NCI-H1417 (cell line): ENCODE results near the gene ST7.
A peak's percentile ranks its signal among the peaks of the same experiment; 100 is the strongest.

Experiments
- DNase-seq, 3 experiments: peaks; one replicate each; lab custom pipeline; 2025; lab: John Stamatoyannopoulos, UW

Gene ST7

DNA sequence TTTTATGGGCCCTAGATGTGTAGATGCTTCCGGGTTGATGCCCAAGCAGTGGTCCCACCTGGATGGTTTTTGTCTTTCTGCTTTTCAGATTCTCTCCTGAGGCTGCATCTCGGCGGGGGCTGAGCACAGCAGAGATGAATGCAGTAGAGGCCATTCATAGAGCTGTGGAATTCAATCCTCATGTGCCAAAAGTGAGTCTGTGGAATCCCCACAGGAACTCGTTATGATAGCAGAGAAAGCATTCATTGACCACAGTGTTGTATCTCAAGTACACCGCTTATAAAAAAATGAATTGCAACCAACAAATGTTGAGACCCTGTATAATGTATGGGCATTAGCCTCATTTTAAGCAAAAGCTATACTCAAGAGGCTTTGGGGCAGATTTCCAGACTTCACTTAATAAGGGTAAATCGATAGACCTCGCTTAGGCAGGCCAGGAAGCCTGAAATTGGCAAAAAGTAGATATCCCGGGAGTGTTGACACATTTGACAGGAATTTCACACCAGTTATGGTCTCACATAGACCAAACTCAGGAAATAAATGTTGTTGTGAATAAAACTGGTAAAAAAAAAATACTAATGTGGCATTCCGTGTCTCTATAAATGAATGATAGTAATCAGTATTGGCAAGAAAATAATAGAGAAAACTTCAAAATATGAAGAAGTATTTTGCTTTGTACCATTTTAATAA lies 237.6 kb downstream of the ST7 start:
- no peak for DNase-seq

GRCh38 chr7:117192108-117192507 lies 238.8 kb downstream of the ST7 start:
- DNase-seq, result no peak

- no peak for DNase-seq
Measured at GRCh38 chr7:117193564-117193963, 240.3 kb downstream of the ST7 start.

DNA sequence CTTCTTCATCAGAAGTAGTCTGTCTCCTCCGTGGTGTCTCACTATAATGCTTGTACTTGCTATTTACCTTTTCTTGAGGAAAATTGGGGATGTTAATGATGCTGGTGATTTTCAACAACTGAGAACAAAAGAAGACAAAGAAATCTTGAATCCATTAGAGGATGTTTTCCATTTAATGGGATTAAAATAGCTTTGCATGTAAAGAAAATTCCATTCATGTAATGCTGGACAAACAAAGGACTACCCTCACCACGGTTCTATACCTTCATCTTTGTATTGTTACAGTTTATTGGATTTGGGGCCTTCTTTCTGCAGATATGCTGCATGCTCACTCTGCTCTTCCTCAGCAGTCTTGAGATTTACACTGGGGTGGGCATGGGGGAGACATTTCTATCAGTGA lies 241.1 kb downstream of the ST7 start:
- no peak for DNase-seq

DNA sequence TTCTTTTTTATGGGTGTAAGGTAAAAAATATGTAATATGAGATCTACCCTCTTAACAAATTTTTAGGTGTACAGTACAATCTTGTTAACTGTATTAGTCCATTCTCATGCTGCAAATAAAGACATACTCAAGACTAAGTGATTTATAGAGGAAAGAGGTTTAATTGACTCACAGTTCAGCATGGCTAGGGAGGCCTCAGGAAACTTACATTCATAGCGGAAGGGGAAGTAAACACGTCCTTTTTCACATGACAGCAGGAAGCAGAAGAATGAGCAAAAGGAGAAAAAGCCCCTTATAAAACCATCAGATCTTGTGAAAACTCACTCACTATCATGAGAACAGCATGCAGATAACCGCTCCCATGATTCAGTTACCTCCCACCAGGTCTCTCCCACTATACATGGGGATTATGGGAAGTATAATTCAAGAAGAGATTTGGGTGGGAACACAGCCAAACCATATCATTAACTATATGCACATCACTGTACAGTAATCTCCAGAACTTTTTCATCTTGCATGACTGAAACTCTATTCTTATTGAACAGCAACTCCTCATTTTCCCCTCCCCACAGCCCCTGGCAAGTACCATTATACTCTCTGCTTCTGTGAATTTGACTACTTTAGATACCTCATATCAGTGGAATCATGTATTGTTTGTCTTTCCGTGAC lies 242.2 kb downstream of the ST7 start:
- no peak for DNase-seq

DNA sequence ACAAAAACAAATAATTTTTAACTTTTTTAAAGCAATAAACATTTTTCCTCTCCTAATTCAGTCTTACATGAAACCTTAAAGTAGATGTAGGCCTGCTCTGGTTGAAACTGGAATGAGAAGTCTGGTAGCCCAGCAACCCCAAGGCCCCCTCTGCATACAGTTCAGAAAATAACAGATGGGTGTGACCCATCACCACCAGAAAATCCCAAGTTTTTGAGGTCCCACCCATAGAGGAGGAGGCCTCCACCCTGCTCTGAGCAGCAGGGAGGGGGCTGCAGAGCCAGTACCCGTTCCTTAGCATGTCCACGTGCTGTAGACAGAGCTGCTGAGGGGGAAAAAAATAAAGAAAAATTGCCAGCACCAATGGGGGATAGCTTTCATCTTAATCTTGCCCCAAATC lies 246.8 kb downstream of the ST7 start:
- no peak for DNase-seq

DNA sequence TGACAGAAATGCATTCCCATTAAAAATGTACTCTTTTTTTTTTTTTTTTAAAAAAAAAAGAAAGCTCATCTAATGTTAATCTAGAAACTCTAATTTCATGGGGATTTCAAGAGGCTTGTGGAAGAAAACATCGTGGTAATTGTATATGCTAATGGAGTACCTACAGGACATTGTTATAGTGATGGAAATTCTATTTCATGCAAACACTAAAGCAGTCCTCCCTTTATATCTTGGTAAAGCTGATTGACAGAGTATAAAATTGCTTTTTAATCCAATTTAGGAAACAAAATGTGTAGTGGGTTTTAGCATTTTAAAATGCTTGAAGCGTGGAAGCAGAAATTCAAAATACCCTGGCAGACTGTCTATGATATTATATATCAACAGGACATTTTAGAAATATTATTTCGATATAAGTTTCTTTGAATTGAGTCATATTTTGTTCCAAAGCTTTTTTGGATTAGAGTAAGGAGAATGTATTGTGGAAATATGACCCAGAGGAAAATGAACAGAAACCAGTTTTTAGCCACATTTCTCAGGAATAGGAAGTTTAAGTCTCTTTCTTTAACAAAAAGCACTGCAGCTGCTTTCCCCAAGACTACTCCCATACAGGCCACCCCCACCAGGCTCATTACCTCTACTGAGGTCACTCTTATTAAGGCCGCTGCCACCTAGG lies 247.6 kb downstream of the ST7 start:
- no peak for DNase-seq

DNA sequence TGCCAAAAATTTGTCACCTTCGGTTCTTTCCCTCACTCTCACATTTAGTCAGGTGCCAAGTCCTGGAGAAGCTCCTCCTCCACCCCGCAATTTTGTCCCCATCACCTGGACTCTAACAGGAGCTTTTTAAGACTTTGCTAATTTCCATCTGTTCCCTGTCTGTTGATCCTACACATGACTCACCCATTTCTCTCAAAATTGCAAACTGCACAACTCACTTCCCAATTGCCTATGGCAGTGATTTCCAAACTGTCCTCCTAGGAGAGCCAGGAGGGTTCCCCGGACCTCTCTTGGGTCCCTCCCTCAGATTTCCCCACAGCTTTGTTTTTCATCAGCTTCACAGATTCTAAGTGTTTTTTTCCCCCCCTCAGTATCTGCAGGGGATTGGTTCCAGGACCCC lies 249.2 kb downstream of the ST7 start:
- DNase-seq, result no peak

DNA sequence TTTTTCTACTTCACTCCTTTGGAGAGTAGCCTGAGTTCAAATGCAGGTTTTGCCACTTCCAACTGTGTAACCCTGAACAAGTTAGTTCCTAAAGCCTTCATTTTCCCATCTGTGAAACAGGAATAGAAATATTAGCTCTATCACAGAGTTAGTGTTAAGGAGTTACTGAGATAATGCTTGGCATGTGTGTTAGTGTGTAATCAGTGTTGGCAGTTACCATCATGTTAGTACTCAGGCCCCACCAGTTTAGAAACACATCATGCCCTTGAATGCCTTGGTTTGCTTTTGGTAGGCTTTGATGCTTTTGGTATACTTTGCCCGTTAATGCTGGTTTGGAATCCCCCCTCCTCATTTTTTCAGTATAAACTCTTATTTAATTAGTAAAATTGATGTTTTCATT lies 249.9 kb downstream of the ST7 start:
- DNase-seq, result no peak

GRCh38 chr7:117205873-117206272 lies 252.6 kb downstream of the ST7 start:
- no peak for DNase-seq

- DNase-seq, result no peak
Measured at GRCh38 chr7:117208257-117208656, 255.0 kb downstream of the ST7 start.

DNA sequence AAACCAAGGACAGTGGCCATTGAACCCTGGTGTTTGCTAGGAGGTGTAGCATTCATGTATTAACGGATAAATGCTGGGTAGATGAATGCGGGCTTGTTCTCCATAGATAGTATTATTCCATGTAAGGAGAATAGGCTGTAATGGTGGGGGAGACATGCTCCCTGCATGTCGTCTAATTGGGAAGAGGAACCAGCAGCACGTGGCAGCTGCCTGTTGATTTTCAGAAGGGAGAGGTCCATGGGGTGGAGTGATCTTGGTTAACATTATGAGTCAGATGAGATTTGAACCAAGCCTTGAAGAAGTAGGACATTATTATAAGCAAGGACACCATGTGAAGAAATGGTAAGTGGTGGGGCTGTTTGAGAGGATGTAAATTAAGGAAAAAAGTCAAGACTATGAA lies 257.1 kb downstream of the ST7 start:
- no peak for DNase-seq

GRCh38 chr7:117210908-117211307 lies 257.6 kb downstream of the ST7 start:
- no peak for DNase-seq

GRCh38 chr7:117211614-117212013 lies 258.3 kb downstream of the ST7 start:
- no peak for DNase-seq

- DNase-seq, result peak; percentile 26 to 78 (median 58)
Measured at GRCh38 chr7:117212969-117213877, 259.9 kb downstream of the ST7 start.

DNA sequence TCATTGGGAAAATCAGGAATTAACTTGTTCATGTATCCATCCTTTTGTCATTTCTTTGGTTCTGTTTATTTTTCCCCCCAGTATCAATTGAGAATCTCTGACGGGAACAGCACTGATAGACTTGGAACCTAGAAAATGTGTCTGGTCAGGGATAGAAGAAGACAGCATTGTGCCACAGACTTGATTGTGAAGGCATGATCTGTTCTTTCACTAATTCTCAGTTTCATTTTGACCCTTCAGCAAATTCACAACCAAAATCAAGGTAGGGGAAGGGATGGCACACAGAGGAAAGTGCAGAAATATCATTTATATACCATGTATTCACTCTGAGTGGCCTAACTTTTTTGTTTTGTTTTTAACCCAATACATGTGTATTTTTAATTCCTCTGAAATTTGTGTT lies 262.7 kb downstream of the ST7 start:
- DNase-seq, result no peak

- no peak for DNase-seq
Measured at GRCh38 chr7:117216436-117217069, 263.3 kb downstream of the ST7 start.

DNA sequence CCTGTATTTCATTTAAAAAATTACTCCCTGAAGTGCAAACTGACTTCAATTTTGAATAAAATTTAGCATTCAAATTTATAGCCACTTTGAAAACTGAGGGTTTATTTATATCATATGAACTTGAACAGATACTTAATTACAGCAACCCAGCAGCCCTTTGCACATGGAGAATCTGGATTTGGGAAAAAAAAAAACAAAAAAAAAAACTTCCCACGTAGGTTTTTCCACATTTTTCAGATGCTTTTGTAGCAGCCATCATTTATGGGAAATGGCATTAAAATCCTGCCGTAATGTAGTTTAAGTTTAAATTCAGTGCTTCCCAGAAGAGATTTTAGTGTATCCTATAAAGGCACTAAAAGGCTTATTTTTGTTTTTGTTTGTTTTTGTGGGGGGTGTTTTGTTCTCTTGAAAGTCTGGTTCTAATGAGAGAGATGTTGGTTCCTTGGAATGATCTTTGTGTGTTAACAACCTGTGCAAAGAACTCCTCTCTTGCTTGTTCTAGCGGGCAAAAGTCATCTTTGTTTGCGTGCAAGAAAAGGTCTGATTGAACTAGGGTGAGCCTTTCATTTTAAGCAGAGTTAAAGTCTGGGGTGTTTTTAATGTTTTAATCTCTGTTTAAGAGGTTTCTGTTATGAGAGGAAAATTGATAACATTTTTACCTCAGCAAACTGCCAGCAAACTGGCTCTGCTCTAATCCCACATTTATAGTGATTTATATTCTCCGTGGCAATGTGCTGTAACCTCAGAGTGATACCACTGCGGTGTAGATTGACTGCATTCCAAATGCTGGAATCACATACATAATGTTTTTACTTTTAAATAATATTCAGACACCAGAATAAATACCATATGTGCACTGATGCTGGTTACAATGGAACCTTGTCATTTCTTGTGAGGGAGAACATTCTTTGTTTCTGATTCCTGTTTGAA lies 264.1 kb downstream of the ST7 start:
- DNase-seq, result no peak

- DNase-seq, result no peak
Measured at GRCh38 chr7:117218700-117219099, 265.4 kb downstream of the ST7 start.

GRCh38 chr7:117219485-117219884 lies 266.2 kb downstream of the ST7 start:
- DNase-seq, result no peak

GRCh38 chr7:117220836-117221235 lies 267.5 kb downstream of the ST7 start:
- peak in 1 of 3 experiments; percentile 31 for DNase-seq
